ENCODE measurements around the gene ADCK2. TPM values are rescaled to one million over a fixed set of nuclear protein-coding genes. Genes with fewer than 3 reads are reported as not detected.
"Not testable (repeated sequence)": the region's sequence is repeated elsewhere in the genome, so short reads cannot be mapped to it uniquely, and the experiment has no call there.

The ADCK2 gene
- total and polyA plus RNA-seq, 2 donors (not counting 3 experiments of a cell fraction or from before 2014, with no cell fraction given) = 10.3 to 13.3 TPM

DNA sequence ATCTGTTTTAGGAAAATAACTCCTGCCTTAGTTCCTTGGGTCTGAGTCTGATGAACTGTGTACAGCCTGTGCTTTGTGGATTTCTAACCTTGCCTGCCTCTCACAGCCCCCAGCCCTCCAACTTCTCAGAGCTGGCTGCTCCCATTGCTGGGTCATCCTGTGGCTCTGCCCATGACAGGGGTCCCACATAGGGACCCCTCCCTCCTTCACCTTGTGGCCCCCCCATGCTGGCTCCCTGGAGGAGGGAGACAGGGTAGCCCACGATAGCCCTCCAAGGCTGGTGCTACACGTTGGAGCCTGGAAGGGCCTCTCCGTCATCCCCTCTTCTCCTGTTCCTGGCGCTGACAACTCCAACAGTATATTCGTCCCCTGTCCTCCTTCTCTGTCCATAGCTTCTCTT is 29.3 kb upstream of the ADCK2 start:
- Histone ChIP-seq H3K27ac (ENCODE audit: insufficient read depth, low read depth, low read length) (no peak overlapping the region), H2AFZ (ENCODE audit: low read depth, low read length) (no peak overlapping the region), H3K4me2 (ENCODE audit: insufficient read depth, low read length) (no peak overlapping the region), H3K79me2 (ENCODE audit: control insufficient read depth, insufficient read depth, low read length) (no peaks in the 10 kb centered on the region), H3K9me1 (replicated peaks; ENCODE audit: control insufficient read depth, extremely low read depth, insufficient read depth, low read length) (no peaks in the 10 kb centered on the region), H3K9ac (replicated peaks; ENCODE audit: extremely low read depth, insufficient read depth, low read length) (no peak overlapping the region), H3K4me1 (ENCODE audit: control insufficient read depth, extremely low read depth, insufficient read depth, low read length) (peaks cover 2% of the 10 kb centered on the region), H3K27me3 (ENCODE audit: control insufficient read depth in 2 of 2, insufficient read depth in 2 of 2, low read length in 2 of 2) (peaks cover 23 to 26% of the 10 kb centered on the region in 2 experiments), H3K9me3 (replicated peaks; ENCODE audit: control insufficient read depth, insufficient read depth, low read length) (no peaks in the 10 kb centered on the region), H4K20me1 (replicated peaks; ENCODE audit: control insufficient read depth, extremely low read depth, insufficient read depth, low read length) (no peaks in the 10 kb centered on the region), H3K4me3 (replicated peaks in 1 of 3; ENCODE audit: insufficient read depth in 1 of 3, low read depth in 1 of 3, low read length in 3 of 3) (no peak overlapping the region), H3K36me3 (ENCODE audit: control insufficient read depth in 2 of 2, extremely low read depth in 1 of 2, insufficient read depth in 2 of 2, low read length in 2 of 2) (no peaks in the 10 kb centered on the region)
- POLR2A ChIA-PET = no interaction called here
- dilution Hi-C loops (cut with MboI; ENCODE audit: extremely low pct_ligation_motif_present, low sequenced_read_pairs) (no loop called here), intact Hi-C loops (cut with micrococcal nuclease) (no loop called here)
- DNase-seq (ENCODE audit: low read depth, low spot score) (no peak), FAIRE-seq (no peak)
- no TSS peak for BruUV-seq (replicated peaks)
- no peak for TF ChIP-seq POLR2A (IDR thresholded peaks at IDR 0.05; ENCODE audit: low read depth, low read length)
- CTCF ChIA-PET = interaction anchor here (0.9 kb wide), 1 partner anchor 10 kb away, joined by 4 read pairs; no protein-coding TSS in a partner anchor

DNA sequence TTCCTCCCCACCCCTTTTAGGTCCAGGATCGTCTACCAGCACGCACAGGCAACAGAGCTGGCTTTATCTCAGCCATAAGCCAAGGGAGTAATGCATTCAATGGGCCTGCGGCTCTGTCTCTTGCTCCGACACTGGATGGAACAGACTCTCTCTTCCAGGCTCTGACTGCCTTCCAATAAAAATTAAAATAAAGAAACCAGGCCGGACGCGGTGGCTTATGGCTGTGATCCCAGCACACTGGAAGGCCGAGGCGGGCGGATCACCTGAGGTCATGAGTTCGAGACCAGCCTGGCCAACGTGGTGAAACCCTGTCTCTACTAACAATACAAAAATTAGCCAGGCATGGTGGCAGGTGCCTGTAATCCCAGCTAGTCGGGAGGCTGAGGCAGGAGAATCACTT is 28.0 kb upstream of the ADCK2 start:
- H3K9ac ChIP-seq (replicated peaks; ENCODE audit: extremely low read depth, insufficient read depth, low read length); intact Hi-C loops (cut with micrococcal nuclease); POLR2A ChIA-PET; H2AFZ ChIP-seq (ENCODE audit: low read depth, low read length); DNase-seq (ENCODE audit: low read depth, low spot score); FAIRE-seq; H3K9me3 ChIP-seq (replicated peaks; ENCODE audit: control insufficient read depth, insufficient read depth, low read length); H3K4me3 ChIP-seq (replicated peaks in 1 of 3; ENCODE audit: insufficient read depth in 1 of 3, low read depth in 1 of 3, low read length in 3 of 3); BruUV-seq (replicated peaks); H3K4me2 ChIP-seq (ENCODE audit: insufficient read depth, low read length); CTCF ChIA-PET; H3K4me1 ChIP-seq (ENCODE audit: control insufficient read depth, extremely low read depth, insufficient read depth, low read length); H3K36me3 ChIP-seq (ENCODE audit: control insufficient read depth in 2 of 2, extremely low read depth in 1 of 2, insufficient read depth in 2 of 2, low read length in 2 of 2); dilution Hi-C loops (cut with MboI; ENCODE audit: extremely low pct_ligation_motif_present, low sequenced_read_pairs); H3K79me2 ChIP-seq (ENCODE audit: control insufficient read depth, insufficient read depth, low read length); H3K9me1 ChIP-seq (replicated peaks; ENCODE audit: control insufficient read depth, extremely low read depth, insufficient read depth, low read length); H3K27ac ChIP-seq (ENCODE audit: insufficient read depth, low read depth, low read length); H4K20me1 ChIP-seq (replicated peaks; ENCODE audit: control insufficient read depth, extremely low read depth, insufficient read depth, low read length): not testable (repeated sequence)
- H3K27me3 ChIP-seq (ENCODE audit: control insufficient read depth in 2 of 2, insufficient read depth in 2 of 2, low read length in 2 of 2) = peaks cover 12 to 21% of the 10 kb centered on the region in 2 experiments
